ENCODE data around the gene ERAP2. TPM values are rescaled to one million over a fixed set of nuclear protein-coding genes. Genes with fewer than 3 reads are reported as not detected.

Gene ERAP2
- total RNA-seq, 4 donors from 2014 or later, result 7.1 to 39.1 (median 33.1) TPM

- no peaks in the 10 kb centered on the region for H3K9me3 ChIP-seq
- no peak for DNase-seq
- peak overlapping the region in 2 of 4 donors; percentile 22 to 38 for H3K27ac ChIP-seq
- intact Hi-C loops (cut with DNase I; ENCODE audit: low total_unique reads), result no loop called here
- peaks cover 0 to 67% (median 24%) of the 10 kb centered on the region in 4 donors for H3K4me1 ChIP-seq
- TF ChIP-seq EP300 (IDR thresholded peaks at IDR 0.05; ENCODE audit: low read depth), result no peak
- no peak for TF ChIP-seq POLR2AphosphoS5 (IDR thresholded peaks at IDR 0.05)
- no peak for TF ChIP-seq CTCF (IDR thresholded peaks at IDR 0.05)
- no peak for TF ChIP-seq POLR2A (IDR thresholded peaks at IDR 0.05)
- in situ Hi-C loops (cut with MboI; ENCODE audit: low pct_ligation_motif_present in 1 of 4, low pct_unique_long_range_greater_than_20kb in 1 of 4, low sequenced_read_pairs in 3 of 4), result no loop called here
- H3K4me3 ChIP-seq, result no peak overlapping the region
- no peaks in the 10 kb centered on the region for H3K27me3 ChIP-seq
- no peaks in the 10 kb centered on the region for H3K36me3 ChIP-seq
- WGBS, 2 donors (ENCODE audit: low coverage in 1 of 2), result 56 to 59% methylated on average over 1 of the region's 1 CpG
Observed at GRCh38 chr5:96967400-96967799, 91.1 kb downstream of the ERAP2 start.

GRCh38 chr5:96968074-96968473 is 91.8 kb downstream of the ERAP2 start:
- in situ Hi-C loops (cut with MboI; ENCODE audit: low pct_ligation_motif_present in 1 of 4, low pct_unique_long_range_greater_than_20kb in 1 of 4, low sequenced_read_pairs in 3 of 4), result no loop called here
- intact Hi-C loops (cut with DNase I; ENCODE audit: low total_unique reads), result no loop called here
- H3K9me3 ChIP-seq, result no peaks in the 10 kb centered on the region
- H3K27me3 ChIP-seq, result no peaks in the 10 kb centered on the region
- DNase-seq, result no peak
- no peak overlapping the region for H3K4me3 ChIP-seq
- 44 to 56% methylated on average over 1 of the region's 1 CpG for WGBS, 2 donors (ENCODE audit: low coverage in 1 of 2)
- TF ChIP-seq CTCF (IDR thresholded peaks at IDR 0.05), result no peak
- TF ChIP-seq POLR2AphosphoS5 (IDR thresholded peaks at IDR 0.05), result no peak
- H3K4me1 ChIP-seq, result peaks cover 0 to 64% (median 18%) of the 10 kb centered on the region in 4 donors
- H3K36me3 ChIP-seq, result no peaks in the 10 kb centered on the region
- H3K27ac ChIP-seq, result peak overlapping the region; percentile 7 to 38 (median 15)

- 56 to 64% methylated on average over 2 of the region's 2 CpGs for WGBS, 2 donors (ENCODE audit: low coverage in 1 of 2)
- no peaks in the 10 kb centered on the region for H3K27me3 ChIP-seq
- H3K4me1 ChIP-seq, result peaks cover 0 to 58% (median 15%) of the 10 kb centered on the region in 4 donors
- no peaks in the 10 kb centered on the region for H3K36me3 ChIP-seq
- H3K4me3 ChIP-seq, result no peak overlapping the region
- no peak for DNase-seq
- H3K9me3 ChIP-seq, result no peaks in the 10 kb centered on the region
- TF ChIP-seq POLR2A (IDR thresholded peaks at IDR 0.05) (no peak), CTCF (IDR thresholded peaks at IDR 0.05) (no peak), POLR2AphosphoS5 (IDR thresholded peaks at IDR 0.05) (no peak), EP300 (IDR thresholded peaks at IDR 0.05; ENCODE audit: low read depth) (no peak)
- H3K27ac ChIP-seq, result peak overlapping the region; percentile 7 to 38 (median 15)
- in situ Hi-C loops (cut with MboI; ENCODE audit: low pct_ligation_motif_present in 1 of 4, low pct_unique_long_range_greater_than_20kb in 1 of 4, low sequenced_read_pairs in 3 of 4), result no loop called here
- intact Hi-C loops (cut with DNase I; ENCODE audit: low total_unique reads), result no loop called here
Observed at GRCh38 chr5:96968614-96969013, 92.3 kb downstream of the ERAP2 start.

Small RNAs within 50 kb of the gene (small RNA-seq; reads per million reads assigned to genes)
- gene RF00019, result 0 reads per million in 4 donors

Other genes with a start within 250 kb of the ERAP2 start
- 100 to 1,000 TPM; 237 to 556 (median 335) TPM for gene CAST, start 214.1 kb upstream of the ERAP2 start, total RNA-seq
- gene ERAP1, start 68.6 kb upstream of the ERAP2 start, total RNA-seq, result 10 to 100 TPM; 22.7 to 93.9 (median 73.3) TPM
- 10 to 100 TPM in 3 of 4 donors, 1 to 10 TPM in 1; 7.2 to 40.5 (median 34.8) TPM for gene LNPEP, start 59.6 kb downstream of the ERAP2 start, total RNA-seq

All from transverse colon (tissue), 4 donors.